ENCODE measurements around the gene MBNL1.

Gene MBNL1

DNA sequence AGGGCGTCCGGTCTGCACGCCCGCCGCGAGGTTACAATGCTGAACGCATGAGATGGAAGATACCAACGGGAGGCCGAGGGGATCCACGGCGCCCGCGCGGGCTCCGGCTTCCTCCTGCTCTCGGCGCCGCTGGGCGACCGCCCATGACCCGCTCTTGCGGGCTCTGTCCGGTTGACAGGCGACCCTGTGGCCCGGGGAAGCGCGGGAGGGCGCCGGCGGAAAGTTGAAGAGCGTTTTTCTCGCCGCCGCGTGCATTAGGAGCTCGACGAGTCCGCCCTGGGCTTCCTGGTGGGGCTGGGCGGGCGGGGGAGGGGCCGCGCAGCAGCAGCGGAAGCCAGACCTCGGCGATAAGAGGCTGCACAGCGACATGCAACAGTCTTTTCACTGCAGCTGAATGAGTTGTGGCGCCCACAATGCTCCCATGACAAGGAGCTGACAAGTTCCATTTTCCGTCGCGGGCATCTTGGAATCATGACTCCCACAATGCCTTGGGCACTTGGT is at the start of gene MBNL1:
Gene MBNL1, plus strand, starts transcription at position 375 of the 501 bp plus-strand sequence. CDS start 31,265 bp downstream, outside the sequence.
- Histone ChIP-seq H3K9me3 (replicated peaks; ENCODE audit: insufficient read depth, low read length) (no peaks in the 10 kb centered on the region), H3K9me2 (replicated peaks; ENCODE audit: insufficient read depth, low read length) (no peaks in the 10 kb centered on the region), H3K27ac (ENCODE audit: low read length) (peak within 1 kb of the TSS; percentile 96), H3K4me2 (ENCODE audit: low read depth, low read length) (peak within 1 kb of the TSS; percentile 89), H4K20me1 (ENCODE audit: insufficient read depth, low read length) (0 out of 2 replicates have a peak, but pooled peaks cover 9% of the 10 kb centered on the region), H3K4me1 (ENCODE audit: low read length) (peaks cover 24% of the 10 kb centered on the region), H3K79me2 (ENCODE audit: low read length) (peaks cover 65% of the 10 kb centered on the region), H3K9ac (ENCODE audit: low read length) (peak within 1 kb of the TSS; percentile 96), H3K36me3 (replicated peaks; ENCODE audit: insufficient read depth, low read length) (no peaks in the 10 kb centered on the region), H3K27me3 (replicated peaks; ENCODE audit: insufficient read depth, low read length) (no peaks in the 10 kb centered on the region), H2AFZ (ENCODE audit: low read length) (peak within 1 kb of the TSS; percentile 68), H3F3A (ENCODE audit: insufficient read depth, low read length) (peaks cover 29% of the 10 kb centered on the region), H3K4me3 (ENCODE audit: low read length) (peak within 1 kb of the TSS; percentile 96)
- no peak for TF ChIP-seq EZH2 (optimal IDR thresholded peaks at IDR 0.05; ENCODE audit: low read depth, low read length)
- no peak for TF ChIP-seq CTCF (IDR thresholded peaks at IDR 0.05; ENCODE audit: low read length)
- no peak for TF ChIP-seq EZH2phosphoT487 (IDR thresholded peaks at IDR 0.05; ENCODE audit: low read length)
- peak; percentile 91 for DNase-seq

DNA sequence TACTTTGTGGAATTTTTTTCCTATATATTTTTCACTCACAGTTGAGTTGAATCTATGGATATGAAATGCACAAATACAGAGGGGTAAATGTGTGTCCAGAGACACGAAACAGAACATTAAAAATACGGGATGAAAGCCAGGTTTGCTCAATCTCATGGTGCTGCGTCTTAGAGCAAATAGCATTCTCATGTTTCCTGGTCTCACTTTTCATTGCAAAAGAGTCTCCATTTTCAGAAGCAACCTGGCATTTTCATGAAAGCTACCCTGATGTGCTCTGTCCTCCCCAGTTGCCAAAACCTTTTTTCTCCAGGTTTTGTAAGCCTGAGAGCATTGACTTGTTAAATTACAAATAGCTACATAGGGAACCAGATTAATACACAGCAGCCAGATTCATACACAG is 49.5 kb upstream of the MBNL1 start:
- H3K4me2 ChIP-seq (ENCODE audit: low read depth, low read length) = no peak overlapping the region
- H3K36me3 ChIP-seq (replicated peaks; ENCODE audit: insufficient read depth, low read length) = no peaks in the 10 kb centered on the region
- no peaks in the 10 kb centered on the region for H3K79me2 ChIP-seq (ENCODE audit: low read length)
- H4K20me1 ChIP-seq (ENCODE audit: insufficient read depth, low read length) = no peaks in the 10 kb centered on the region
- no peak overlapping the region for H3K9ac ChIP-seq (ENCODE audit: low read length)
- H3K9me3 ChIP-seq (replicated peaks; ENCODE audit: insufficient read depth, low read length) = no peaks in the 10 kb centered on the region
- H3K27me3 ChIP-seq (replicated peaks; ENCODE audit: insufficient read depth, low read length) = no peaks in the 10 kb centered on the region
- DNase-seq = no peak
- no peak overlapping the region for H3K27ac ChIP-seq (ENCODE audit: low read length)
- H3K4me3 ChIP-seq (ENCODE audit: low read length) = no peak overlapping the region
- no peaks in the 10 kb centered on the region for H3K4me1 ChIP-seq (ENCODE audit: low read length)
- TF ChIP-seq CTCF (IDR thresholded peaks at IDR 0.05; ENCODE audit: low read length) (no peak), EZH2 (optimal IDR thresholded peaks at IDR 0.05; ENCODE audit: low read depth, low read length) (no peak), EZH2phosphoT487 (IDR thresholded peaks at IDR 0.05; ENCODE audit: low read length) (no peak)
- H3F3A ChIP-seq (ENCODE audit: insufficient read depth, low read length) = no peaks in the 10 kb centered on the region
- no peak overlapping the region for H2AFZ ChIP-seq (ENCODE audit: low read length)
- H3K9me2 ChIP-seq (replicated peaks; ENCODE audit: insufficient read depth, low read length) = no peaks in the 10 kb centered on the region

DNA sequence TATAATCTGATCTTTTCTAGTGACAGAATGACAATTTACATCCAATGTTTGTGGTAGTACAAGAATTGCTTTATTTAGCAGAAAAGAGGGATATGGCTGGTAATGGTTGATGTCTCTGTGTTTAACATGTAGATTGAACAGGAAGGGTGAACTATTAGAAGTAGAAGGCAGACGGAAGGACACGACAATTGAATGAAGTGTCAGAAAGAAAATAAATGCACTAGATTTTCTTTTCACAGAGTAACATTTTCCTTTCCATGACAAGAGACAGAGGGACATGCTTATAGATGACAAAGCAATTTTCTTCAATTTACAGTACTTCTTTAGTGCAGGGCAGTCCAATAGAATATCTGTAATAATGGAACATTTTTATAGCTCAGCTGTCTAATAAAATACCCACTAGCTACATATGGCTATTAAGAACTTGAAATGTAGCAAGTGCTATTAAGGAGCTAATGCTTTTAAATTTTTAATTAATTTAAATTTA is 48.9 kb upstream of the MBNL1 start:
- Histone ChIP-seq H3K79me2 (ENCODE audit: low read length) (no peaks in the 10 kb centered on the region), H2AFZ (ENCODE audit: low read length) (no peak overlapping the region), H3K27ac (ENCODE audit: low read length) (no peak overlapping the region), H3K36me3 (replicated peaks; ENCODE audit: insufficient read depth, low read length) (no peaks in the 10 kb centered on the region), H3K9me2 (replicated peaks; ENCODE audit: insufficient read depth, low read length) (no peaks in the 10 kb centered on the region), H3K4me3 (ENCODE audit: low read length) (no peak overlapping the region), H3K9ac (ENCODE audit: low read length) (no peak overlapping the region), H4K20me1 (ENCODE audit: insufficient read depth, low read length) (no peaks in the 10 kb centered on the region), H3K9me3 (replicated peaks; ENCODE audit: insufficient read depth, low read length) (no peaks in the 10 kb centered on the region), H3F3A (ENCODE audit: insufficient read depth, low read length) (no peaks in the 10 kb centered on the region), H3K4me1 (ENCODE audit: low read length) (no peaks in the 10 kb centered on the region), H3K27me3 (replicated peaks; ENCODE audit: insufficient read depth, low read length) (no peaks in the 10 kb centered on the region), H3K4me2 (ENCODE audit: low read depth, low read length) (no peak overlapping the region)
- TF ChIP-seq EZH2 (optimal IDR thresholded peaks at IDR 0.05; ENCODE audit: low read depth, low read length) (no peak), EZH2phosphoT487 (IDR thresholded peaks at IDR 0.05; ENCODE audit: low read length) (no peak), CTCF (IDR thresholded peaks at IDR 0.05; ENCODE audit: low read length) (no peak)
- no peak for DNase-seq
